Measurements from ENCODE around the gene SBNO1. TPM values are rescaled to one million over a fixed set of nuclear protein-coding genes. Genes with fewer than 3 reads are reported as not detected.
A peak's percentile ranks its signal among the peaks of the same experiment; 100 is the strongest.
"Not testable (repeated sequence)": the region's sequence is repeated elsewhere in the genome, so short reads cannot be mapped to it uniquely, and the experiment has no call there.

SBNO1 gene
- polyA plus RNA-seq, 2 donors = 4.1 to 4.8 TPM

- no peaks in the 10 kb centered on the region for H3K9me3 ChIP-seq (ENCODE audit: control insufficient read depth in 2 of 2, insufficient read depth in 1 of 2, low read depth in 1 of 2, low read length in 1 of 2)
- peaks cover 5 to 14% of the 10 kb centered on the region in 2 donors for H3K36me3 ChIP-seq (ENCODE audit: control insufficient read depth in 2 of 2, insufficient read depth in 2 of 2, low read length in 1 of 2)
- H3K27ac ChIP-seq (ENCODE audit: low read depth in 2 of 2, low read length in 1 of 2) = peak overlapping the region; percentile 95 to 98
- no peaks in the 10 kb centered on the region for H3K27me3 ChIP-seq (ENCODE audit: control insufficient read depth in 1 of 2, insufficient read depth in 2 of 2, low read length in 2 of 2)
- 4 to 7% methylated on average over 52 to 66 of the region's 66 CpGs for WGBS, 2 donors
- peak overlapping the region; percentile 71 to 85 for H3K4me3 ChIP-seq (ENCODE audit: low read depth in 1 of 2, low read length in 2 of 2)
- H3K4me1 ChIP-seq (ENCODE audit: control insufficient read depth in 2 of 2, insufficient read depth in 2 of 2, low read length in 1 of 2) = peaks cover 0 to 13% of the 10 kb centered on the region in 2 donors
Measured at GRCh38 chr12:123389560-123390351, 25.1 kb upstream of the SBNO1 start.

GRCh38 chr12:123388951-123389559 lies 24.4 kb upstream of the SBNO1 start:
- Histone ChIP-seq H3K4me1 (ENCODE audit: control insufficient read depth in 2 of 2, insufficient read depth in 2 of 2, low read length in 1 of 2) (peaks cover 6 to 16% of the 10 kb centered on the region in 2 donors), H3K27ac (ENCODE audit: low read depth in 2 of 2, low read length in 1 of 2) (peak overlapping the region; percentile 95 to 98), H3K27me3 (ENCODE audit: control insufficient read depth in 1 of 2, insufficient read depth in 2 of 2, low read length in 2 of 2) (no peaks in the 10 kb centered on the region), H3K4me3 (ENCODE audit: low read depth in 1 of 2, low read length in 2 of 2) (peak overlapping the region; percentile 71 to 85), H3K9me3 (ENCODE audit: control insufficient read depth in 2 of 2, insufficient read depth in 1 of 2, low read depth in 1 of 2, low read length in 1 of 2) (no peaks in the 10 kb centered on the region), H3K36me3 (ENCODE audit: control insufficient read depth in 2 of 2, insufficient read depth in 2 of 2, low read length in 1 of 2) (peaks cover 0 to 10% of the 10 kb centered on the region in 2 donors)
- WGBS, 2 donors = 0% methylated on average over 2 to 102 of the region's 102 CpGs

- Histone ChIP-seq H3K9me3 (ENCODE audit: control insufficient read depth in 2 of 2, insufficient read depth in 1 of 2, low read depth in 1 of 2, low read length in 1 of 2) (no peaks in the 10 kb centered on the region), H3K4me1 (ENCODE audit: control insufficient read depth in 2 of 2, insufficient read depth in 2 of 2, low read length in 1 of 2) (peaks cover 6 to 16% of the 10 kb centered on the region in 2 donors), H3K36me3 (ENCODE audit: control insufficient read depth in 2 of 2, insufficient read depth in 2 of 2, low read length in 1 of 2) (peaks cover 0 to 10% of the 10 kb centered on the region in 2 donors), H3K4me3 (ENCODE audit: low read depth in 1 of 2, low read length in 2 of 2) (peak overlapping the region; percentile 71 to 85), H3K27ac (ENCODE audit: low read depth in 2 of 2, low read length in 1 of 2) (peak overlapping the region; percentile 96 to 98), H3K27me3 (ENCODE audit: control insufficient read depth in 1 of 2, insufficient read depth in 2 of 2, low read length in 2 of 2) (no peaks in the 10 kb centered on the region)
- 1% methylated on average over 34 to 52 of the region's 52 CpGs for WGBS, 2 donors
Measured at GRCh38 chr12:123388177-123388950, 23.7 kb upstream of the SBNO1 start.

- peaks cover 0 to 10% of the 10 kb centered on the region in 2 donors for H3K36me3 ChIP-seq (ENCODE audit: control insufficient read depth in 2 of 2, insufficient read depth in 2 of 2, low read length in 1 of 2)
- peaks cover 6 to 16% of the 10 kb centered on the region in 2 donors for H3K4me1 ChIP-seq (ENCODE audit: control insufficient read depth in 2 of 2, insufficient read depth in 2 of 2, low read length in 1 of 2)
- WGBS, 2 donors = 63% methylated on average over 8 of the region's 8 CpGs
- no peak overlapping the region for H3K4me3 ChIP-seq (ENCODE audit: low read depth in 1 of 2, low read length in 2 of 2)
- H3K27ac ChIP-seq (ENCODE audit: low read depth in 2 of 2, low read length in 1 of 2) = peak overlapping the region; percentile 96 to 98
- H3K9me3 ChIP-seq (ENCODE audit: control insufficient read depth in 2 of 2, insufficient read depth in 1 of 2, low read depth in 1 of 2, low read length in 1 of 2) = no peaks in the 10 kb centered on the region
- H3K27me3 ChIP-seq (ENCODE audit: control insufficient read depth in 1 of 2, insufficient read depth in 2 of 2, low read length in 2 of 2) = no peaks in the 10 kb centered on the region
Measured at GRCh38 chr12:123387508-123388176, 23.0 kb upstream of the SBNO1 start.

GRCh38 chr12:123385536-123385935 lies 20.9 kb upstream of the SBNO1 start:
- H3K9me3 ChIP-seq (ENCODE audit: control insufficient read depth in 2 of 2, insufficient read depth in 1 of 2, low read depth in 1 of 2, low read length in 1 of 2); H3K4me3 ChIP-seq (ENCODE audit: low read depth in 1 of 2, low read length in 2 of 2); H3K27me3 ChIP-seq (ENCODE audit: control insufficient read depth in 1 of 2, insufficient read depth in 2 of 2, low read length in 2 of 2); H3K27ac ChIP-seq (ENCODE audit: low read depth in 2 of 2, low read length in 1 of 2); H3K36me3 ChIP-seq (ENCODE audit: control insufficient read depth in 2 of 2, insufficient read depth in 2 of 2, low read length in 1 of 2): not testable (repeated sequence)
- peaks cover 6 to 11% of the 10 kb centered on the region in 2 donors for H3K4me1 ChIP-seq (ENCODE audit: control insufficient read depth in 2 of 2, insufficient read depth in 2 of 2, low read length in 1 of 2)
- WGBS, 2 donors = 95 to 97% methylated on average over 9 of the region's 9 CpGs

GRCh38 chr12:123384994-123385376 lies 20.3 kb upstream of the SBNO1 start:
- WGBS, 2 donors = 17% methylated on average over 1 of the region's 1 CpG
- H3K36me3 ChIP-seq (ENCODE audit: control insufficient read depth in 2 of 2, insufficient read depth in 2 of 2, low read length in 1 of 2) = no peaks in the 10 kb centered on the region

GRCh38 chr12:123384318-123384993 lies 19.8 kb upstream of the SBNO1 start:
- WGBS, 2 donors = 2% methylated on average over 41 of the region's 41 CpGs
- no peaks in the 10 kb centered on the region for H3K9me3 ChIP-seq (ENCODE audit: control insufficient read depth in 2 of 2, insufficient read depth in 1 of 2, low read depth in 1 of 2, low read length in 1 of 2)
- H3K27ac ChIP-seq (ENCODE audit: low read depth in 2 of 2, low read length in 1 of 2) = peak overlapping the region; percentile 83
- no peaks in the 10 kb centered on the region for H3K36me3 ChIP-seq (ENCODE audit: control insufficient read depth in 2 of 2, insufficient read depth in 2 of 2, low read length in 1 of 2)
- peak overlapping the region; percentile 66 to 73 for H3K4me3 ChIP-seq (ENCODE audit: low read depth in 1 of 2, low read length in 2 of 2)
- peaks cover 6 to 11% of the 10 kb centered on the region in 2 donors for H3K4me1 ChIP-seq (ENCODE audit: control insufficient read depth in 2 of 2, insufficient read depth in 2 of 2, low read length in 1 of 2)
- H3K27me3 ChIP-seq (ENCODE audit: control insufficient read depth in 1 of 2, insufficient read depth in 2 of 2, low read length in 2 of 2) = no peaks in the 10 kb centered on the region

More at GRCh38 chr12:123384994-123385376, 20.3 kb upstream of the SBNO1 start:
- peaks cover 6 to 11% of the 10 kb centered on the region in 2 donors for H3K4me1 ChIP-seq (ENCODE audit: control insufficient read depth in 2 of 2, insufficient read depth in 2 of 2, low read length in 1 of 2)
- no peaks in the 10 kb centered on the region for H3K27me3 ChIP-seq (ENCODE audit: control insufficient read depth in 1 of 2, insufficient read depth in 2 of 2, low read length in 2 of 2)
- H3K27ac ChIP-seq (ENCODE audit: low read depth in 2 of 2, low read length in 1 of 2) = peak overlapping the region in 1 of 2 donors; percentile 83
- H3K9me3 ChIP-seq (ENCODE audit: control insufficient read depth in 2 of 2, insufficient read depth in 1 of 2, low read depth in 1 of 2, low read length in 1 of 2) = no peaks in the 10 kb centered on the region
- peak overlapping the region in 1 of 2 donors; percentile 73 for H3K4me3 ChIP-seq (ENCODE audit: low read depth in 1 of 2, low read length in 2 of 2)

- Histone ChIP-seq H3K36me3 (ENCODE audit: control insufficient read depth in 2 of 2, insufficient read depth in 2 of 2, low read length in 1 of 2) (no peaks in the 10 kb centered on the region), H3K4me1 (ENCODE audit: control insufficient read depth in 2 of 2, insufficient read depth in 2 of 2, low read length in 1 of 2) (peaks cover 6 to 7% of the 10 kb centered on the region in 2 donors), H3K4me3 (ENCODE audit: low read depth in 1 of 2, low read length in 2 of 2) (no peak overlapping the region), H3K9me3 (ENCODE audit: control insufficient read depth in 2 of 2, insufficient read depth in 1 of 2, low read depth in 1 of 2, low read length in 1 of 2) (no peaks in the 10 kb centered on the region), H3K27me3 (ENCODE audit: control insufficient read depth in 1 of 2, insufficient read depth in 2 of 2, low read length in 2 of 2) (no peaks in the 10 kb centered on the region), H3K27ac (ENCODE audit: low read depth in 2 of 2, low read length in 1 of 2) (no peak overlapping the region)
- 92% methylated on average over 10 to 14 of the region's 14 CpGs for WGBS, 2 donors
Measured at GRCh38 chr12:123382684-123383083, 18.0 kb upstream of the SBNO1 start.
